Measurements from ENCODE around the gene GPD1L.
"Not testable (repeated sequence)": the region's sequence is repeated elsewhere in the genome, so short reads cannot be mapped to it uniquely, and the experiment has no call there.

Gene GPD1L

GRCh38 chr3:32106132-32106928, at the start of gene GPD1L:
TSS of gene GPD1L (plus strand) at chr3:32106620. CDS start at chr3:32106712, 92 bp downstream.
- no peak for TF ChIP-seq GATA1 (IDR thresholded peaks at IDR 0.05; ENCODE audit: low read depth, low read length)
- TF ChIP-seq POLR2A (IDR thresholded peaks at IDR 0.05; ENCODE audit: low read length): peak; percentile 23
- DNase-seq: peak; percentile 95 to 96

GRCh38 chr3:32058465-32058864, 48.0 kb upstream of the GPD1L start:
- not testable (repeated sequence) for DNase-seq

GRCh38 chr3:32062950-32063582, 43.4 kb upstream of the GPD1L start:
- no peak for DNase-seq
- TF ChIP-seq POLR2A (IDR thresholded peaks at IDR 0.05; ENCODE audit: low read length) (no peak), GATA1 (IDR thresholded peaks at IDR 0.05; ENCODE audit: low read depth, low read length) (no peak)

GRCh38 chr3:32066686-32067085, 39.7 kb upstream of the GPD1L start:
- DNase-seq: no peak
- no peak for TF ChIP-seq GATA1 (IDR thresholded peaks at IDR 0.05; ENCODE audit: low read depth, low read length)
- TF ChIP-seq POLR2A (IDR thresholded peaks at IDR 0.05; ENCODE audit: low read length): no peak

- peak; percentile 4 to 44 for DNase-seq
Measured at GRCh38 chr3:32074194-32074593, 32.2 kb upstream of the GPD1L start.

GRCh38 chr3:32076566-32076965, 29.9 kb upstream of the GPD1L start:
- no peak for DNase-seq
- no peak for TF ChIP-seq GATA1 (IDR thresholded peaks at IDR 0.05; ENCODE audit: low read depth, low read length)
- no peak for TF ChIP-seq POLR2A (IDR thresholded peaks at IDR 0.05; ENCODE audit: low read length)

- DNase-seq: no peak
- TF ChIP-seq POLR2A (IDR thresholded peaks at IDR 0.05; ENCODE audit: low read length) (no peak), GATA1 (IDR thresholded peaks at IDR 0.05; ENCODE audit: low read depth, low read length) (no peak)
Measured at GRCh38 chr3:32077260-32078084, 28.9 kb upstream of the GPD1L start.

GRCh38 chr3:32078085-32078634, 28.3 kb upstream of the GPD1L start:
- no peak for TF ChIP-seq GATA1 (IDR thresholded peaks at IDR 0.05; ENCODE audit: low read depth, low read length)
- TF ChIP-seq POLR2A (IDR thresholded peaks at IDR 0.05; ENCODE audit: low read length): no peak
- no peak for DNase-seq

- TF ChIP-seq GATA1 (IDR thresholded peaks at IDR 0.05; ENCODE audit: low read depth, low read length) (no peak), POLR2A (IDR thresholded peaks at IDR 0.05; ENCODE audit: low read length) (no peak)
- DNase-seq: no peak
Measured at GRCh38 chr3:32078864-32079263, 27.6 kb upstream of the GPD1L start.

- DNase-seq: no peak
- no peak for TF ChIP-seq POLR2A (IDR thresholded peaks at IDR 0.05; ENCODE audit: low read length)
- no peak for TF ChIP-seq GATA1 (IDR thresholded peaks at IDR 0.05; ENCODE audit: low read depth, low read length)
Measured at GRCh38 chr3:32082721-32083120, 23.7 kb upstream of the GPD1L start.

- no peak for DNase-seq
- TF ChIP-seq POLR2A (IDR thresholded peaks at IDR 0.05; ENCODE audit: low read length): no peak
Measured at GRCh38 chr3:32083702-32084270, 22.6 kb upstream of the GPD1L start.

- TF ChIP-seq GATA1 (IDR thresholded peaks at IDR 0.05; ENCODE audit: low read depth, low read length): no peak
- no peak for TF ChIP-seq POLR2A (IDR thresholded peaks at IDR 0.05; ENCODE audit: low read length)
- DNase-seq: no peak
Measured at GRCh38 chr3:32084870-32085269, 21.6 kb upstream of the GPD1L start.

- no peak for DNase-seq
- no peak for TF ChIP-seq POLR2A (IDR thresholded peaks at IDR 0.05; ENCODE audit: low read length)
- TF ChIP-seq GATA1 (IDR thresholded peaks at IDR 0.05; ENCODE audit: low read depth, low read length): no peak
Measured at GRCh38 chr3:32086464-32086863, 20.0 kb upstream of the GPD1L start.

- no peak for DNase-seq
- no peak for TF ChIP-seq GATA1 (IDR thresholded peaks at IDR 0.05; ENCODE audit: low read depth, low read length)
- no peak for TF ChIP-seq POLR2A (IDR thresholded peaks at IDR 0.05; ENCODE audit: low read length)
Measured at GRCh38 chr3:32089476-32089875, 16.9 kb upstream of the GPD1L start.
